GM12892 (cell line): ENCODE data around the gene SHC3.

Experiments
- POLR2A ChIP-seq: IDR thresholded peaks from 2 replicates; pipeline ENCODE4 v1.6.1; 2011; ENCODE audit warnings: low read depth, low read length, control low read depth
- POLR2AphosphoS5 ChIP-seq: IDR thresholded peaks from 2 replicates; pipeline ENCODE4 v1.6.1; 2011; ENCODE audit warnings: low read depth, low read length, control low read depth

GRCh38 chr9:88998503-88998902 is 180.1 kb downstream of the SHC3 start:
- TF ChIP-seq POLR2A (no peak), POLR2AphosphoS5 (no peak)
